K562 (cell line): ENCODE data around the gene ZNF516.

ENCODE experiments used
- FOSL1 ChIP-seq: fragments of 200-800 bp; sonication (Bioruptor generic); conservative IDR thresholded peaks from 2 replicates; pipeline ENCODE4 v1.6.1; 2016; ENCODE audit warnings: missing genetic modification characterization, missing compliant biosample characterization
- SIN3A ChIP-seq, 2 experiments: fragments of 150-350 bp in 1 of 2; IDR thresholded peaks; 2 replicates each; pipeline ENCODE4 v1.6.1; 2011 to 2016; ENCODE audit warnings: borderline replicate concordance in 2 of 2, low read depth in 2 of 2, low read length in 2 of 2, mild to moderate bottlenecking in 2 of 2, moderate library complexity in 2 of 2; ENCODE audit not compliant: control insufficient read depth in 1 of 2
- ZNF695 ChIP-seq: fragments of 450-650 bp; formaldehyde crosslinking; IDR thresholded peaks from 2 replicates; pipeline ENCODE4 v1.4.0; 2020; ENCODE audit warnings: mild to moderate bottlenecking, moderate library complexity
- TF ChIP-seq, protein P1 (sequence below), 3 experiments: IDR thresholded peaks in 2 of 3; conservative IDR thresholded peaks in 1 of 3; 2 replicates each; pipeline ENCODE4 v1.5.1; 2011 to 2012; ENCODE audit warnings: low read length in 3 of 3, mild to moderate bottlenecking in 3 of 3, control low read depth in 2 of 3, improper control_type of control experiment in 1 of 3, inconsistent platforms in 1 of 3, low read depth in 1 of 3, mixed read lengths in 1 of 3, moderate library complexity in 1 of 3; ENCODE audit not compliant: insufficient read depth in 2 of 3

GRCh38 chr18:76399613-76400391, 95.2 kb downstream of the ZNF516 start:
- TF ChIP-seq, protein P1, sequence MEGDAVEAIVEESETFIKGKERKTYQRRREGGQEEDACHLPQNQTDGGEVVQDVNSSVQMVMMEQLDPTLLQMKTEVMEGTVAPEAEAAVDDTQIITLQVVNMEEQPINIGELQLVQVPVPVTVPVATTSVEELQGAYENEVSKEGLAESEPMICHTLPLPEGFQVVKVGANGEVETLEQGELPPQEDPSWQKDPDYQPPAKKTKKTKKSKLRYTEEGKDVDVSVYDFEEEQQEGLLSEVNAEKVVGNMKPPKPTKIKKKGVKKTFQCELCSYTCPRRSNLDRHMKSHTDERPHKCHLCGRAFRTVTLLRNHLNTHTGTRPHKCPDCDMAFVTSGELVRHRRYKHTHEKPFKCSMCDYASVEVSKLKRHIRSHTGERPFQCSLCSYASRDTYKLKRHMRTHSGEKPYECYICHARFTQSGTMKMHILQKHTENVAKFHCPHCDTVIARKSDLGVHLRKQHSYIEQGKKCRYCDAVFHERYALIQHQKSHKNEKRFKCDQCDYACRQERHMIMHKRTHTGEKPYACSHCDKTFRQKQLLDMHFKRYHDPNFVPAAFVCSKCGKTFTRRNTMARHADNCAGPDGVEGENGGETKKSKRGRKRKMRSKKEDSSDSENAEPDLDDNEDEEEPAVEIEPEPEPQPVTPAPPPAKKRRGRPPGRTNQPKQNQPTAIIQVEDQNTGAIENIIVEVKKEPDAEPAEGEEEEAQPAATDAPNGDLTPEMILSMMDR (IDR thresholded peaks at IDR 0.05 in 2 of 3, conservative IDR thresholded peaks at IDR 0.05 in 1 of 3; ENCODE audit: insufficient read depth in 2 of 3, low read depth in 1 of 3, low read length in 3 of 3): no peak
- no peak for TF ChIP-seq FOSL1
- TF ChIP-seq ZNF695 (CRISPR knock-in tag): no peak
- TF ChIP-seq SIN3A (IDR thresholded peaks at IDR 0.05; ENCODE audit: borderline replicate concordance in 2 of 2, control insufficient read depth in 1 of 2, low read depth in 2 of 2, low read length in 2 of 2): no peak
